Activated CD4-positive, alpha-beta T cell treated with anti-CD3 and anti-CD28 coated beads, Interleukin-2, amount 50 U/mL, for 16 hours (primary cell): ENCODE results near the gene PKNOX2.

Experiments
- DNase-seq: peaks from one replicate; pipeline ENCODE4 v3.0.0-alpha.2; 2020

The PKNOX2 gene

DNA sequence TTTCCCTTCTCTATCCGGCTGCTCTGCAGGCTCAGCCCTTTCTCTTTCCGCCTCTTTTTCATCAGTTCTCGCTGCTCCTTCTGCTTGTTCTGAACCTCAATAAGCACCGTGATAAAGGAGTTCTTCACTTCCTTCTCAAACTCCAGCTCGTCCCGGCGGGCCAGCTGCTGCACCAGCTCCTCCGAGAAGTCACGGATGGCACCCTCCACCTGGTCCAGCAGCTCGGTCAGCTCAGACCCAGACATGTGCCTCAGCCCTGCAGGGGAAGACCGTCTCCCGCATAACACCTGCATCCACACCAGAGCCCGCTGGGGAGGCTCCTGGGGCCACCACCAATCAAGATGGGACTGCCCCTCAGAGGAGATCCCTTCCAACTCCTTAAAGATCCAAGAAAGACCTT lies 291.3 kb downstream of the PKNOX2 start:
- no peak for DNase-seq

DNA sequence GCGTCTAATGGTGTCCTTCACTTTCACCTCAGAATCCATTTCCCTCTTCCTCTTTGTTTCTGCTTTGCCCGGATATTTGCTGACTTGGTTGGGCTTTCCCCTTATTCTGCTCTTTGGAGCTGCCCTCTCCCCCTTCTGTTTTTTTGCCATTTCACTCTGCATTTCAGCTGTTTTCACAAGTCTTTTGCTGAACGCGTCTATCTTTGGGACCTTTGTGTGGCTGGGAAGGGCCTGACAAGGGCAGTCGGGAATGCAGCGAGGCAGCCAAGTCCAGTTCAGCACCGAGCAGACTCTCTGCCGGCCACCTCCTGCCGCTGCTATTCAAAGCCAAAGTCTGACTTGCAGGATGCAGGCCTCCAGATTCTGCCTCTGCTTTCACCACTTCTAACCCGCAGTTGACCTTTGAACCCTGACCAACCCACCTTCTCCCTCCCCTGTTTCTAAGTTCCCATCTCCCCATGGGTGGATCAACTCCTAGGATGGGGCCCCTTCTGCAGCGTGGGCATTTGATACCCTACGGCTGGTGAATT lies 293.3 kb downstream of the PKNOX2 start:
- no peak for DNase-seq

DNA sequence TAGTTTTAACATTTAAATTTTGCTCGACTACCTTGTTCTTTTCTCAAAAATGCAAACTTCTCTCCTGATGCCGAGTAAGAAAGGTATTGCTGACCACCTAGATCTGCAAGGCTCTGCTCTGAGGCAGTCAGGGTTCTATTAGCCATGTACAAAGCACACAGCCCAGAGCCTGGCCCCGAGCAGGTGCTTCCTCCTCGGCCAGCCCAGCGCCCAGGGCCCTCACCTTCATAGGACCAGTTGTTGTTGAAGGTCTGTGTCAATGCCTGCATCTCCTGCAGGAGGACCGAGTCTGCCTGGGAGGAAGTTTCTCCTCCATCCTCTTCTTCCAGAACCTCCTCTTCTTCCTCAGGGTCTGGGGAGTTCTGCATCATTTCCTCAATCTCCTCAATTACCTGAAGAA lies 295.7 kb downstream of the PKNOX2 start:
- DNase-seq, result no peak

DNA sequence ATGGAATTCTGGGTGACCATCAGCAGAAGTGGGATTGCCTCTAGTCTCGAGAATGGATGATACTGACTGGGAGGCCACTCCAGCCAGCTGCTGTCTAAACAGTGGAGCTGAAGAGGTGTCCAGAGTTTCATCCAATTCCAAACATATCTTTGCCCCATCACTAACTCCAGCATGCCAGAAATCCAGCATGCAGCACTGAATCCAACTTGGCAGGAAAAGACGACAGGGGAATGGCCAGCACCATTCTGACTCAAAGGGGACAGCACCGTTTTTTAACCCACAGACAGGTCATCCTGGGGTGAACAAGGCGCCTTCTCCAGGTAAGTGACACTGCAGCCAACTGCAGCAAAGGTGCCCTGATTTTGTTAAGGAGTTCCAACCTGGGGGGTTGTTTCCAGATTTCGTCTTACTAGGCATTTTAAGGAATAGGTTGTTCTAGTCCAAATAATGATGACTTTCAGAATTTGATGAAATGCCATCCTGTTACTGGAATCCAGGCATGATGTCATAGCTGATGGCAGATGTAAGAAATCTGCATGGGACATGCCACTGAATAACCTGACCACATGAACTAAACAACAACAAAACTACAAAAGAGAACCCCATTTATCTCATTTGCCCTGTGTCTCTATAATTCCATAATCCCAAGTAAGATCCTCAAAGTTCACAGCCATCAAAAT lies 299.2 kb downstream of the PKNOX2 start:
- DNase-seq, result no peak

DNA sequence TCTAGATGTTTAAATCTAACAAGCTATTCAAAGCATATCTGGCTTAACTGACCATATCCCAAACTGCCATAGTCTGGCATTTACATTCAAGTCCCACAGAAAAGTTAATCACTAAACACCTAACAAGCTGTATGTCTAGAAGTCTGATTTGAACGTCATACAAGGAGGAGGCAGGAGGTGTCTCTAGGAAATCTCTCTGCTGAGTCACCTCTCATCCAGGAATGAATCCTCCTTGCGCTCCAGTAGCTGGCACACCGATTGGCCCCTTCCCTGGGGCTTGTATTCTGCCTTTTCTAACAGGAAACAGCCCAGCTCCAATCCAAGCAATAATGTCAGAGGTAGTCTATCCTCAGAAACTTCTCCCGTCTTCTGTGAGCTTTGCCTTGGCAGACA lies 299.7 kb downstream of the PKNOX2 start:
- no peak for DNase-seq

- no peak for DNase-seq
These were observed 300.1 kb downstream of the PKNOX2 start for GRCh38 chr11:125464666-125465065.

GRCh38 chr11:125465255-125465654 lies 300.7 kb downstream of the PKNOX2 start:
- DNase-seq, result no peak

DNA sequence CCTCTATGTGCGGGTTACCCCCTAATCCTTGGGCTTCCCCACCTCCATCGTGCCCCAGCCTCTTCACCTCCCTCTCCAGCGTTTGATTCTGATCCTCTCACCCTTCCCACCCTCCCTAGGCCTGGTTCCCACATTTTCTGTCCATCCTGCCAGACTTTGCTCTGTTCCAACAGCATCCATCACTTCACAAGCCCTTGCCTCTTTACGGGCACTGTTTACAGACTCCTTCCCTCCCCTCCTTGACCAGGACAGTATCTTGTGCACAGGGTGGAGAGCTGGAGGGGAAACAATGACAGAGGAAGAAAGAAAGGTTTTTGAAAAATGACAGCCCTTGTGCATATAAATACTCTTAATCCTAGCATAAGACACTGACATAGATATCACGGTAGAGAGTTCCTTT lies 301.1 kb downstream of the PKNOX2 start:
- no peak for DNase-seq

- no peak for DNase-seq
These were observed 303.5 kb downstream of the PKNOX2 start for GRCh38 chr11:125468025-125468424.

DNA sequence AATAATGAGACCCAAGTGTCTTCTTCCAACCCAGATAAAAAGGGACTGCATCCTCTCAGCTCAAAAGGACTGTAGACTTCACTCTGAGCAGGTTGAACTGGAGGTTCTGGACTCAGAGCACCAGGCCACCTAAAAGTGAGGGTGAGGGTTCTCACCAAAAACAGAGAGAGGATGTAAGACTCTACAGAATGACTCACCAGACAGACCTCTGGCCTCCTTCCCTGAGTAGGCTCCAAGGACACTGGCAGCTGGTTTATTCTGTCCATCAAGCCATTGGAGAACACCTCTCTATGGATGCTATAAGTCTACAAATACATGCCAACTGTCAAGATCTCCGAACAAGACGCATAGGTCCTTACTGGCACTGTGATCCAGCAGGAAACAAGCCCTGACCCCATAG lies 304.3 kb downstream of the PKNOX2 start:
- no peak for DNase-seq

DNA sequence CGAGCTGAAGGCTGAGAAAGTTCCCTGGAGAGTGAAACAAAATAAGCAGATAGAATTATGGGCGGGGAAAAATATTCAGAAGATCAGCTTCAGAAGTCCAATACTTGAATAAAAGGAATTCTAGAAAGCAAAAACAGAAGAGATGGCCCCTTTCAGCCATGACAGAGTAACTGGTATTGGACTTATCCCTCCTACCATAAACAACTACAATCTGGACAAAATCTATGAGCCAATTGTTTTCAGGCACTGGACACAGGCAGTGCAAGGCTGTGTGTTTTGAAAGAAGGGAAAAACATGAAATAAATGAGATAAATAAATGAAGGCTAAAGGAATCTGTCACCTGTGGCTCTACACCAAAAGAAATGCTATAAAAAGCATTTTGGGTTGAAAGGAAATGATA lies 305.8 kb downstream of the PKNOX2 start:
- DNase-seq, result no peak

DNA sequence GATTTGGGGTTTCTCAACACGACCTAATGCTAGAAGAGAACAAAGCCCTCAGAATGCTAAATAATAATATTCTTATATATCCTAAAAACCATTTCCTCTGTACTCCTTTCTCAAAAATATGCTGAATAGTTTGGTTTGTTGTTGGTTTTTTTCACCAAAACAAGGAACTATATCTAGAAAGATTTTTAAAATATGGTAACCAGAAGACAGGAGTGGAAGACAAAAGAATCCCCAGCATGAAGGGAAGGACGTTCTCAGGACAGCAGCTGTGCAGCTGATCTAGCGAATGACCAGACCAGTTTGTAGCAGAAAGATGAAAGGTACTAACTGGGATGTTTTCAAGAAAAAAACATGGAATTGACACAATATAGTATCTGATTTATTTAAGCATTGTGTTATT lies 312.2 kb downstream of the PKNOX2 start:
- no peak for DNase-seq

DNA sequence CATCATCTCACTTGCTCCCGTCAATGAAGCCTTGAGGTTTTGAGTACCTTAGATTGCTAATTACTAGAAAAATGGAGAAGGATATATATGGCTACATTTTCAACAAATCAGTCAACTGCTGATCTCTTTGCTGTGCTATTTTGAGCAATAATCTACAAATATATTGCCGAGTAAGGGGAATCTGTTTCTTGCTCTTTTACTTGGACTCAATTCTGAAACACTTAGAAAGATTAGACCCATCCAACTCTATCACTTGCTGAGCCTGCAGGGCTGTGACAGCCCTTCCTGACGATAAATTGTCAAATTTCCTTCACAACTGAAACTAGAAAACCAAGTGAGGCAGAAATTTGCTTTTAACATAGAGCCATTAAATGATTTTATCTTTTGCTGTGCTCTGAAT lies 314.6 kb downstream of the PKNOX2 start:
- no peak for DNase-seq

DNA sequence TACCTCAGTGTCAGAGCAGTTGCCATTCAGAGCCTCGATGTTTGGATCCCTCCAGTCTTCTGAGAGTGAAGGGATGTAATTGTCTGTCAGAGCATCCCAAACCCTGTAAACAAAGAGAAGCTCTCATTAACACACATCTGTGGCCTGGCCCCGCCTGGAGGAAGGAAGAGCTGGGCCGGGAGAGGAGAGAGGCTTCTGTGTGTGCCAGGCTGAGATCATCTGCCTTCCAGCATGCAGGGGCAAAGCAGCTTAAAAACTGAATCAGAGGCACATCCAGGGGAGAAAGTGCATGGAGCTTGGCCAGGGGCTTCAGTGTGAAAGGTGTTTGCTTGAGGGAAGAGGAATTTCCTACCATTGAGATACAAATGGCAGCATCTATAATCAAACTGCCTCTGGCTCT lies 317.0 kb downstream of the PKNOX2 start:
- DNase-seq, result no peak
